GM19463 (cell line): Measurements from ENCODE around the gene MAN2A2.
"Not testable (repeated sequence)": the region's sequence is repeated elsewhere in the genome, so short reads cannot be mapped to it uniquely, and the experiment has no call there.

Experiments used
- ATAC-seq: cut with Tn5 transposase; IDR thresholded peaks from one replicate; pipeline ENCODE4 v1.9.1; 2021; ENCODE audit warnings: mild to moderate bottlenecking, moderate library complexity; ENCODE audit not compliant: unreplicated experiment

MAN2A2 gene

GRCh38 chr15:90917569-90917968, 14.5 kb downstream of the MAN2A2 start:
- no peak for ATAC-seq

- ATAC-seq: no peak
These were observed 15.1 kb downstream of the MAN2A2 start for GRCh38 chr15:90918034-90918788.

- no peak for ATAC-seq
These were observed 15.7 kb downstream of the MAN2A2 start for GRCh38 chr15:90918835-90919234.

GRCh38 chr15:90921887-90922286, 18.8 kb downstream of the MAN2A2 start:
- no peak for ATAC-seq

- ATAC-seq: peak; percentile 90
These were observed 19.7 kb downstream of the MAN2A2 start for GRCh38 chr15:90922712-90923322.

- ATAC-seq: peak; percentile 64
These were observed 21.3 kb downstream of the MAN2A2 start for GRCh38 chr15:90924375-90924774.

GRCh38 chr15:90926766-90927165, 23.7 kb downstream of the MAN2A2 start:
- ATAC-seq: not testable (repeated sequence)

GRCh38 chr15:90928106-90928505, 25.0 kb downstream of the MAN2A2 start:
- not testable (repeated sequence) for ATAC-seq

GRCh38 chr15:90929246-90930019, 26.3 kb downstream of the MAN2A2 start:
- ATAC-seq: no peak

- no peak for ATAC-seq
These were observed 27.9 kb downstream of the MAN2A2 start for GRCh38 chr15:90930861-90931574.

- no peak for ATAC-seq
These were observed 28.4 kb downstream of the MAN2A2 start for GRCh38 chr15:90931575-90931827.

GRCh38 chr15:90931828-90932659, 28.9 kb downstream of the MAN2A2 start, which contains the start of gene HDDC3:
Gene HDDC3, minus strand, starts transcription at chr15:90932549. Its CDS starts 9 bp downstream, at chr15:90932540.
- peak; percentile 51 for ATAC-seq

GRCh38 chr15:90932660-90932991, 29.5 kb downstream of the MAN2A2 start:
- no peak for ATAC-seq

GRCh38 chr15:90933301-90933700, 30.2 kb downstream of the MAN2A2 start:
- no peak for ATAC-seq

GRCh38 chr15:90934256-90934948, 31.3 kb downstream of the MAN2A2 start:
- peak; percentile 27 for ATAC-seq

GRCh38 chr15:90934949-90935751, 32.0 kb downstream of the MAN2A2 start, which contains the start of gene UNC45A:
Gene UNC45A, plus strand, starts transcription at chr15:90935285. Its CDS starts 40 bp downstream, at chr15:90935325.
- peak; percentile 58 for ATAC-seq

- no peak for ATAC-seq
These were observed 33.7 kb downstream of the MAN2A2 start for GRCh38 chr15:90936823-90937222.

GRCh38 chr15:90938261-90938660, 35.2 kb downstream of the MAN2A2 start:
- ATAC-seq: no peak

GRCh38 chr15:90939756-90940155, 36.7 kb downstream of the MAN2A2 start:
- ATAC-seq: no peak
